H9 (cell line): ENCODE data around the gene PPP2R3B. TPM values are rescaled to one million over a fixed set of nuclear protein-coding genes. Genes with fewer than 3 reads are reported as not detected.

Experiments used
- DNase-seq: peaks from one replicate; pipeline ENCODE4 v3.0.0-alpha.2; 2017
- H2AFZ ChIP-seq: one replicate; pipeline ENCODE4 v1.6.1; 2013; ENCODE audit warnings: mild to moderate bottlenecking, low read length, control low read depth, moderate library complexity
- H2AK5ac ChIP-seq: 2 replicates; pipeline ENCODE4 v1.6.1; 2013; ENCODE audit warnings: low read length, control low read depth, mixed read lengths; ENCODE audit not compliant: insufficient read length
- H2BK120ac ChIP-seq: one replicate; pipeline ENCODE4 v1.6.1; 2013; ENCODE audit warnings: low read depth, mild to moderate bottlenecking, low read length, control low read depth, inconsistent platforms; ENCODE audit not compliant: poor library complexity, severe bottlenecking
- H2BK12ac ChIP-seq: 2 replicates; pipeline ENCODE4 v1.6.1; 2013; ENCODE audit warnings: low read length, control low read depth, mixed read lengths, low read depth; ENCODE audit not compliant: insufficient read length
- H2BK15ac ChIP-seq: 2 replicates; pipeline ENCODE4 v1.6.1; 2013; ENCODE audit warnings: low read depth, low read length, control low read depth
- H2BK20ac ChIP-seq: one replicate; pipeline ENCODE4 v1.6.1; 2013; ENCODE audit warnings: low read depth, mild to moderate bottlenecking, low read length, control low read depth, inconsistent platforms; ENCODE audit not compliant: poor library complexity, severe bottlenecking
- H2BK5ac ChIP-seq: 2 replicates; pipeline ENCODE4 v1.6.1; 2013; ENCODE audit warnings: low read length, control low read depth, mixed read lengths; ENCODE audit not compliant: insufficient read length
- H3K14ac ChIP-seq: 2 replicates; pipeline ENCODE4 v1.6.1; 2013; ENCODE audit warnings: low read length, control low read depth; ENCODE audit not compliant: insufficient read depth
- H3K18ac ChIP-seq: 2 replicates; pipeline ENCODE4 v1.6.1; 2013; ENCODE audit warnings: low read depth, mild to moderate bottlenecking, mixed read lengths, low read length, control low read depth; ENCODE audit not compliant: insufficient read length
- H3K23ac ChIP-seq: 2 replicates; pipeline ENCODE4 v1.6.1; 2013; ENCODE audit warnings: low read length, control low read depth, mixed read lengths, low read depth; ENCODE audit not compliant: insufficient read length
- H3K23me2 ChIP-seq: 2 replicates; pipeline ENCODE4 v1.6.1; 2013; ENCODE audit warnings: low read depth, mild to moderate bottlenecking, mixed read lengths, low read length, control low read depth; ENCODE audit not compliant: insufficient read length, poor library complexity, severe bottlenecking
- H3K27ac ChIP-seq: 2 replicates; pipeline ENCODE4 v1.5.1; 2013; ENCODE audit warnings: low read length, control low read depth, mixed read lengths, low read depth; ENCODE audit not compliant: insufficient read length
- H3K27me3 ChIP-seq: 2 replicates; pipeline ENCODE4 v1.6.1; 2013; ENCODE audit warnings: low read length, control low read depth, inconsistent platforms; ENCODE audit not compliant: insufficient read depth
- H3K4ac ChIP-seq: 2 replicates; pipeline ENCODE4 v1.6.1; 2013; ENCODE audit warnings: low read depth, mild to moderate bottlenecking, control low read depth, inconsistent platforms, low read length, moderate library complexity
- H3K4me1 ChIP-seq: 2 replicates; pipeline ENCODE4 v1.6.1; 2013; ENCODE audit warnings: low read length, control low read depth, inconsistent platforms; ENCODE audit not compliant: insufficient read depth
- H3K4me2 ChIP-seq: 2 replicates; pipeline ENCODE4 v1.6.1; 2013; ENCODE audit warnings: low read length, control low read depth, mixed read lengths; ENCODE audit not compliant: insufficient read length, insufficient read depth
- H3K56ac ChIP-seq: 2 replicates; pipeline ENCODE4 v1.6.1; 2013; ENCODE audit warnings: low read depth, mild to moderate bottlenecking, mixed read lengths, low read length, control low read depth; ENCODE audit not compliant: insufficient read length
- H3K79me1 ChIP-seq: 2 replicates; pipeline ENCODE4 v1.6.1; 2013; ENCODE audit warnings: low read depth, mild to moderate bottlenecking, moderate library complexity, low read length, control low read depth, inconsistent platforms; ENCODE audit not compliant: insufficient read depth, poor library complexity, severe bottlenecking
- H3K79me2 ChIP-seq: 2 replicates; pipeline ENCODE4 v1.6.1; 2013; ENCODE audit warnings: low read length, control low read depth, inconsistent platforms; ENCODE audit not compliant: insufficient read depth
- H3K9ac ChIP-seq: 2 replicates; pipeline ENCODE4 v1.6.1; 2013; ENCODE audit warnings: low read length, control low read depth, mixed read lengths; ENCODE audit not compliant: insufficient read length; ENCODE audit errors: extremely low read depth
- H3K9me3 ChIP-seq: one replicate; pipeline ENCODE4 v1.6.1; 2013; ENCODE audit warnings: low read depth, low read length, inconsistent platforms; ENCODE audit not compliant: control insufficient read depth
- H3T11ph ChIP-seq: one replicate; pipeline ENCODE4 v1.6.1; 2013; ENCODE audit warnings: mild to moderate bottlenecking, low read length, control low read depth, inconsistent platforms
- H4K20me1 ChIP-seq: one replicate; pipeline ENCODE4 v1.6.1; 2013; ENCODE audit not compliant: control insufficient read depth, insufficient read length, insufficient read depth
- H4K5ac ChIP-seq: 2 replicates; pipeline ENCODE4 v1.6.1; 2013; ENCODE audit warnings: low read depth, mild to moderate bottlenecking, mixed read lengths, low read length, control low read depth; ENCODE audit not compliant: insufficient read length
- H4K8ac ChIP-seq: replicated peaks from 2 replicates; pipeline ENCODE4 v1.6.1; 2013; ENCODE audit warnings: low read length, control low read depth, mixed read lengths, low read depth; ENCODE audit not compliant: insufficient read length
- H4K91ac ChIP-seq: 2 replicates; pipeline ENCODE4 v1.6.1; 2013; ENCODE audit warnings: low read depth, mild to moderate bottlenecking, moderate library complexity, mixed read lengths, low read length, control low read depth; ENCODE audit not compliant: insufficient read length
- H3K27ac Mint-ChIP-seq, 3 experiments: 2 replicates in 2 of 3; 3 replicates in 1 of 3; pipeline ENCODE4 v1.8.0; 2020 to 2021; ENCODE audit warnings: mixed read lengths in 3 of 3, mild to moderate bottlenecking in 1 of 3, moderate library complexity in 1 of 3
- H3K27me3 Mint-ChIP-seq: 2 replicates; pipeline ENCODE4 v1.8.0; 2021; ENCODE audit warnings: low read depth, mild to moderate bottlenecking, moderate library complexity, mixed read lengths
- H3K36me3 Mint-ChIP-seq, 3 experiments: 2 replicates in 2 of 3; 3 replicates in 1 of 3; pipeline ENCODE4 v1.8.0; 2020 to 2021; ENCODE audit warnings: low read depth in 3 of 3, mixed read lengths in 3 of 3; ENCODE audit not compliant: insufficient read depth in 1 of 3
- H3K4me1 Mint-ChIP-seq, 2 experiments: 2 replicates each; pipeline ENCODE4 v1.8.0; 2020; ENCODE audit warnings: mixed read lengths in 2 of 2
- H3K4me3 Mint-ChIP-seq, 2 experiments: 2 replicates in 1 of 2; 3 replicates in 1 of 2; pipeline ENCODE4 v1.8.0; 2020 to 2021; ENCODE audit warnings: mild to moderate bottlenecking in 2 of 2, mixed read lengths in 2 of 2, moderate library complexity in 1 of 2
- H3K9me3 Mint-ChIP-seq, 2 experiments: 2 replicates in 1 of 2; 3 replicates in 1 of 2; pipeline ENCODE4 v1.8.0; 2020; ENCODE audit warnings: mild to moderate bottlenecking in 2 of 2, mixed read lengths in 2 of 2, moderate library complexity in 1 of 2
- CTCF ChIP-seq: fragments of 200-600 bp; sonication (generic); conservative IDR thresholded peaks from 3 replicates; pipeline ENCODE4 v1.8.0; 2021; ENCODE audit warnings: antibody characterized with exemption, mild to moderate bottlenecking
- WGBS: extraction: QIAGEN DNeasy Blood & Tissue Kit; methylation state at CpG from one replicate; pipeline ENCODE4 v1.1.7; 2013; ENCODE audit warnings: missing lambda C conversion rate, low lambda C conversion rate, mixed read lengths; ENCODE audit not compliant: insufficient read length; ENCODE audit errors: extremely low coverage; 5-methylcytosine and 5-hydroxymethylcytosine counted together
- total RNA-seq: library from RNA; stranded (reverse); gene quantifications from 2 replicates; pipeline ENCODE4 v1.2.1, GENCODE V29; 2021

Gene PPP2R3B
- total RNA-seq, 1 experiment from 2014 or later, result 72.1 TPM

DNA sequence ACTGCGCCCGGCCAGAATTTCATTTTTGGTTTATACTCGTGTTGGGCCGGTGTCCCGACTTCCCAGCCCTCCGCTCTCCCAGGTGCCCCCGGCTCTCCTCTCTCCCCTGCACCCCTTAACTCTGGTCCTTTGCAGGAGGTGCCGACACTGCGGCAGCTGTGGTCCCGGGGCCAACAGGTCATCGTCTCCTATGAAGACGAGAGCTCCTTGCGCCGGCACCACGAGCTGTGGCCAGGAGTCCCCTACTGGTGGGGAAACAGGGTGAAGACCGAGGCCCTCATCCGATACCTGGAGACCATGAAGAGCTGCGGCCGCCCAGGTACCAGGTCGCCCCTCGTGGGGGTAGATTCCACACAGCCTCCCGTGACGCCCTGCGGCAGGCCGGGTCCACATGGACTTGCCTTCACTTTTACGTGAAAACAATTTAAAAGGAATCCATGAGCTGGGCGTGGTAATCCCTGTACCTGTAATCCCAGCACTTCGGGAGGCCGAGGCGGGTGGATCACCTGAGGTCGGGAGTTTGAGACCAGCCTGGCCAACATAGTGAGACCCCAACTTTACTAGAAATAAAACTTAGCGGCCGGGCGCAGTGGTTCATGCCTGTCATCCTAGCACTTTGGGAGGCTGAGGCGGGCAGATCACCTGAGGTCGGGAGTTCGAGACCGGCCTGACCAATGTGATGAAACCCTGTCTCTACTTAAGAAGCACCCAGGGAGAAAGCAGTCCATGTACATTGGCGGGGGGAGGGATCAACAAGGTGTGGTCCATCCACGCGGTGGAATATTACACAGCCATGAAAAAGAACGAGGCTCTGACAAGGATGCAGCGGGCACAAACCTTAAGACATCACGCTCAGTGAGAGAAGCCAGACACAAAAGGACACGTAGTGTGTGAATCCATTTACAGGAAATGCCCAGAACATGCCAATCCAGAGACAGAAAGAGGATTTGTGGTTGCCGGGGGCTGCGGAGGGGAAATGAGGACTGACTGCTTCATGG is 93.5 kb downstream of the PPP2R3B start:
- Histone ChIP-seq H3K9ac (no peak overlapping the region), H3K14ac (no peak overlapping the region), H3K4me1 (no peaks in the 10 kb centered on the region), H2BK5ac (no peak overlapping the region), H2AK5ac (no peak overlapping the region), H4K20me1 (no peaks in the 10 kb centered on the region), H2BK120ac (no peak overlapping the region), H3T11ph (no peak overlapping the region), H3K79me1 (no peaks in the 10 kb centered on the region), H3K23me2 (no peaks in the 10 kb centered on the region), H3K4ac (no peak overlapping the region), H4K5ac (no peak overlapping the region), H3K18ac (no peak overlapping the region), H2BK20ac (no peak overlapping the region), H3K9me3 (no peaks in the 10 kb centered on the region), H4K91ac (no peak overlapping the region), H3K27me3 (no peaks in the 10 kb centered on the region), H2BK15ac (no peak overlapping the region), H3K23ac (no peak overlapping the region), H3K27ac (no peak overlapping the region), H3K4me2 (no peak overlapping the region), H3K56ac (no peak overlapping the region), H2AFZ (no peak overlapping the region), H4K8ac (no peak overlapping the region), H2BK12ac (no peak overlapping the region), H3K79me2 (no peaks in the 10 kb centered on the region)
- H3K27me3 Mint-ChIP-seq, result no peaks in the 10 kb centered on the region
- H3K36me3 Mint-ChIP-seq, result peaks cover 67 to 83% (median 80%) of the 10 kb centered on the region in 3 experiments
- no peak overlapping the region for H3K4me3 Mint-ChIP-seq
- no peak overlapping the region; a peak in 2 of 7 replicates for H3K27ac Mint-ChIP-seq
- H3K4me1 Mint-ChIP-seq, result no peaks in the 10 kb centered on the region
- peaks cover 0 to 5% of the 10 kb centered on the region in 2 experiments; a peak in 2 of 5 replicates for H3K9me3 Mint-ChIP-seq
- no peak for TF ChIP-seq CTCF
- DNase-seq, result no peak
- WGBS, result no CpG with 5 or more reads among the region's 47 CpGs
